Hematopoietic multipotent progenitor cell treated with erythropoietin and hydrocortisone succinate and interleukin-3 and kit ligand, for 17 days (in vitro differentiated cells): ENCODE data around the gene CMBL.
"Not testable (repeated sequence)": the region's sequence is repeated elsewhere in the genome, so short reads cannot be mapped to it uniquely, and the experiment has no call there.

ENCODE experiments used
- DNase-seq: peaks from one replicate; pipeline ENCODE4 v3.0.0-alpha.2; 2015; ENCODE audit warnings: low spot score

CMBL gene

GRCh38 chr5:10257870-10258269 is 49.8 kb downstream of the CMBL start:
- no peak for DNase-seq

- DNase-seq, result no peak
Measured at GRCh38 chr5:10254686-10255085, 53.0 kb downstream of the CMBL start.

- DNase-seq, result no peak
Measured at GRCh38 chr5:10253390-10253789, 54.3 kb downstream of the CMBL start.

- DNase-seq, result no peak
Measured at GRCh38 chr5:10251405-10251804, 56.3 kb downstream of the CMBL start.

- DNase-seq, result no peak
Measured at GRCh38 chr5:10250806-10251276, 56.9 kb downstream of the CMBL start.

- peak; percentile 99 for DNase-seq
Measured at GRCh38 chr5:10249948-10250805, 57.5 kb downstream of the CMBL start, which contains the start of gene CCT5. TSS of gene CCT5 (plus strand) at chr5:10250280. CDS start at chr5:10250341, 61 bp downstream.

GRCh38 chr5:10248378-10249260 is 59.1 kb downstream of the CMBL start:
- DNase-seq, result no peak

GRCh38 chr5:10247217-10247616 is 60.5 kb downstream of the CMBL start:
- DNase-seq, result not testable (repeated sequence)

GRCh38 chr5:10246761-10247160 is 60.9 kb downstream of the CMBL start:
- DNase-seq, result no peak

- DNase-seq, result no peak
Measured at GRCh38 chr5:10244342-10244944, 63.3 kb downstream of the CMBL start.

- DNase-seq, result no peak
Measured at GRCh38 chr5:10243660-10244240, 64.0 kb downstream of the CMBL start.

GRCh38 chr5:10235350-10235749 is 72.4 kb downstream of the CMBL start:
- no peak for DNase-seq

GRCh38 chr5:10233505-10233904 is 74.2 kb downstream of the CMBL start:
- no peak for DNase-seq

- DNase-seq, result no peak
Measured at GRCh38 chr5:10233011-10233410, 74.7 kb downstream of the CMBL start.

- DNase-seq, result no peak
Measured at GRCh38 chr5:10232386-10232785, 75.3 kb downstream of the CMBL start.

- DNase-seq, result no peak
Measured at GRCh38 chr5:10229306-10230048, 78.2 kb downstream of the CMBL start.

GRCh38 chr5:10228288-10228687 is 79.4 kb downstream of the CMBL start:
- DNase-seq, result no peak
